T-helper 1 cell treated with Interleukin-12 subunit alpha and Interleukin-12 subunit beta and Interleukin-4 antibody, amounts not matched to agents 30 ng/mL and 1 ng/mL, for 36 hours (primary cell): ENCODE measurements around the gene USP32. TPM values are rescaled to one million over a fixed set of nuclear protein-coding genes. Genes with fewer than 3 reads are reported as not detected.
"Not testable (repeated sequence)": the region's sequence is repeated elsewhere in the genome, so short reads cannot be mapped to it uniquely, and the experiment has no call there.

Experiments used
- intact Hi-C: fragments of 100-400 bp; cut with micrococcal nuclease; formaldehyde crosslinking; loops from one replicate; pipeline ENCODE4 v1.15.1; 2024
- total RNA-seq: library from RNA; stranded (reverse); gene quantifications from 2 replicates; pipeline ENCODE4 v1.2.3, GENCODE V29; 2022

USP32 gene
- total RNA-seq, 1 donor from 2014 or later: 42.5 TPM

DNA sequence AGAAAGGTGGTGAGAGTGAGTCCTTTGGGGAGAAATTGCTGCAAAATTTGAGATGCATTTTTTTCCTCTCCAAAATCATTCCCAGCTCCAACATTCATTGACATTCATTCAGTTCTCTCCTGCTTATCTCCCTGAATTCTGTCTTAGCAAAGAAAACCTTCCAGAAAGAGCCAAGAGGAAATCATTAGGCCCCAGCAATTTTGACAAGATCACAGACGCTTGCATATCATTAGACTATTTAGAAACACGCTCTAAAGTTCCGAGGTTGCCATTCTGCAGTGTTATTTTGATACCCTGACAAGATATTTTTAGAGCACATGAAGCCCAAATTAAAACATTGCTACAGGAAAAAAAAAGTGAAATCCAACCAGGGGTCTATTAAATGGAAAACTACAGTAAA is 20.8 kb upstream of the USP32 start:
- intact Hi-C loops: no loop called here

DNA sequence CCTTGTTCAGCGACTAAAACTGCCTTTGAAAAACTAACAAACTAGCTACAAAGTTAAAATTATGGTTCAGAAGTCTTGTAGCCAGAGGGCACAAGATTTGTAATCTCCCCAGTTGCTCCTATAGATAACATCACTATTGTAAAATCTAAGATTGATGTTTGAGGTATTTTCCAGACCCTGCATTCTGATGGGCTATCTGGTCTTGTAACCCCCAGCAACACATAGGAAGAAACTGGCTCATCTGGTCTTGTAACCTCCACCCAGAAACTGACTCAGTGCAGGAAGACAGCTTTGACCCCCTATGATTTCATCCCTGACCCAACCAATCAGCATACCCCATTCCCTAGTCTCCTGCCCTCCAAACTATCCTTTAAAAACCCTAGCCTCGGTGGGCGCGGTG is 18.1 kb upstream of the USP32 start:
- intact Hi-C loops: no loop called here

GRCh38 chr17:60406887-60407286 is 15.0 kb upstream of the USP32 start:
- intact Hi-C loops: no loop called here

DNA sequence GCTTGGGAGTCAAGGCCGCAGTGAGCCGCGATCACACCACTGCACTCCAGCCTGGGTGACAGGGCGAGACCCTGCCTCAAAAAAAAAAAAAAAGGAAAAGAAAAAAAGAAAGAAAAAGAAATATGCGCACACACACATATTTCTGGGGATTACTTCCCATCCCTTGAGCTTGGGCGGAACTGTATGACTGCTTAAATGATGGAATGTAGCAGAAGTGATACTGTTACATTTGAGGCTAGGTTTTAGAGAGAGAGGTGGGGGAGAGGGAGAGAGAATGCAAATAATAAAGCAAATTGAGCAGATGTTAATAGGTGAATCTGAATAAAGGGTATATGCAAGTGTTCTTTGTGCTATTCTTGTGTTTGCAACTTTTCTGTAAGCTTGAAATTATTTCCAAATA is 12.0 kb upstream of the USP32 start:
- intact Hi-C loops: no loop called here

DNA sequence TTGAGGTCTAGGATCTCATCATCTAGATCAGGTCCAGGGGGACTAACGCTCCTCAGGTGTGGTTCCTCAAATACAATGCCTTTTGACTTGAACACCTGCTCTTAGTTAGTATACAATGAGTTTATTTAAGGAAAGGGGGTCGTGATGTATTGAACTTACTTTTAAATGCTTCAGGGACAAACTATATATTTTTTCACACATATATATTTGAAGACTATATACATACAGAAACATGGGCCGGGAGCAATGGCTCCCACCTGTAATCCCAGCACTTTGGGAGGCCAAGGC is 11.5 kb upstream of the USP32 start:
- intact Hi-C loops: no loop called here

- intact Hi-C loops: no loop called here
Observed at GRCh38 chr17:60401819-60402218, 9.9 kb upstream of the USP32 start.

GRCh38 chr17:60398227-60398959 is 6.5 kb upstream of the USP32 start:
- intact Hi-C loops: loop anchor here (10.0 kb wide), 1 partner anchor 1294 kb away; the partner anchor contains the start of gene TRIM37

DNA sequence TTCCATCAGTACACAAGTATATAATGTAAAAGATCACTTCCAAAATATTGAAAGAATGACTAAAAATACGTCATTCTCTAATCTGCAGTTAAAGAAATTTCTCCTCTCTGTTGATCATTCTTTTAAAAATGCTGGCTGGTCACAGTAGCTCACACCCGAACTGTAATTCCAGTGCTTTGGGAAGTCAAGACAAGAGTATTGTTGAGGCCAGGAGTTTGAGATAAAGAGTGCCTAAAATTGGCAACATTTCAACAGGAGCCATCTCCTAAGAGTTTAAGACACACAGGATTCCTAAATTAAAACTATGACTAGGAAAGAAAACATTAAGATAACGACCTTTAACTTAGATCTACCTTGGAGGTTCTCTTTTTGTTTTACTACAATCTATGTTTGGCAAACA is 4.5 kb upstream of the USP32 start:
- intact Hi-C loops: loop anchor here (10.0 kb wide), 1 partner anchor 1292 kb away; the partner anchor contains the start of gene TRIM37

- intact Hi-C loops: loop anchor here (10.0 kb wide), 1 partner anchor 1291 kb away; the partner anchor contains the start of gene TRIM37
Observed at GRCh38 chr17:60395508-60396065, 3.7 kb upstream of the USP32 start.

DNA sequence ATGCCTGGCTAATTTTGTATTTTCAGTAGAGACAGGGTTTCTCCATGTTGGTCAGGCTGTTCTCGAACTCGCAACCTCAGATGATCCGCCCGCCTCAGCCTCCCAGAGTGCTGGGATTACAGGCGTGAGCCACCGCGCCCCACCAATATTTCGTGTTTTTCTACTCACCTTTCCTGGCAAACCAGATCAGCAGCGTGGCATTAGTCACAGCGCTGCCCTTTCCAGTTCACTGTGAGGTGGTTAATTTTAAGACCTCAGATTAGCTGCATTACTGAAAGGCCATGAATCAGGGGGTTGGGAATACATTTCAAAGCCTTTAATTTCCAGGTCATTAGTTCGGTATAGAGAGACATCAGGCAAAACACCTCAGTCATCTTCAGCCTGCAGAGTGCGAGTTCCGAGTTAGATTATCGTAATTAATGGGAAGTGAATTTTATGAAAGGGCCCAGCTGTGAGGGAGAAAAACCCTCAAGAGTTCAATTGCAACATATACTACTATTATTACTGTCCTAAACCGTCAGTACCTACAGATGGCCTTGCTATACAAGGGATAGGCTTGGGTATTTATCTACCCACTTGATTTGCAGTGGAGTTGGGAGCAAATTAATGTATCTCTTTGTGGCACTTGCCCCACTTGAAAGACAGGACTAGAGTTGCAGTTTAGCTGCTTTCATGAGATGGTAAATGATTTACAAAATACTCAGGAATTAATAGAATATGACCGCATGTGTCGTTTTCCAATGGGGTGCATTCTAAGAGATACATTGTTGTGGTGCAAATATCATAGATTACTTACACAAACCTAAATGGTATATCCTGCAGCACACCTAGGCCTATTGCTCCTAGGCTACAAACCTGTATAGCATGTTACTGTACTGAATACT is 2.1 kb upstream of the USP32 start:
- intact Hi-C loops: loop anchor here (2.0 to 10.0 kb wide), 8 partner anchors 87 to 1877 kb away; partner anchors contain the start of genes PRR11, PTRH2, RNFT1 and RPS6KB1

DNA sequence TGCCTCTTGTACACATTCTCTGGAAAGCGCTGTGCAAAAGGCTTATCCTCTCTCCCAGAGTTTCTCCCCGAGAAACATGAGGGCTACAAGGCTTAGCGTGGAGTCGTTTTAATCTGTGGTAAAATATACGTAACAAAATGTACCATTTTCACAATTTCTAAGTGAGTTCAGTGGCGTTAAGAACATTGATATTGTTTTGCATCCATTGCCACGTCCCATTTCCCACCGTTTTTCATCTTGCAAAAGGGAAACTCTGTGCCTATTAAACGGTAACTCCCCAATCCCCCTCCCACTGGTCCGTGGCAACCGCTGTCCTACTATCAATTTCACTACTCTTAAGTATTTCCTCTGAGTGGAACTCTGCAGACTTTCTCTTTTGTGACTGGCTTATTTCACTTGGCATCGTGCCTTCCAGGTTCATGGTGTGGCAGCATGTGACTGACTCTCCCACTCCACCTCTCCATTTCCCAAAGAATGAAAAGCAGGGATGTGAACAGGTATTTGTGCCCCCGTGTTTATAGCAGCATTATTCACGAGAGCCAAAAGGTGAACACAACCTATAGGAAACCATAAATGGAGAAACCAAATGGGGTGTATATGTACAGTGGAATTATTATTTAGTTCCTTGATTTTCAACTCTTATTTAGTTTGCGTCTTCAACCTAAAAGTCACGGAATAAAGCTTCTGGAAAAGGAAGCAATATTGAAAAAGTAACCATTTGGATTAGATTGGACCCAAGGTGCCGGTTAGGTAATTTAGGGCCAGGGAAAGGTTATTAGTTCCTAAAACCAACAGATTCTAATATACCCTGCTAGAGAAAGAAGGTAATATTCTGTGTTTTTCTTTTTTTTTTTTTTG is 1.1 kb upstream of the USP32 start:
- intact Hi-C loops: loop anchor here (1.0 to 10.0 kb wide), 15 partner anchors 28 to 1876 kb away; partner anchors contain the start of genes APPBP2, BCAS3, CLTC and HEATR6

- intact Hi-C loops: loop anchor here (1.0 to 10.0 kb wide), 16 partner anchors 30 to 1874 kb away; partner anchors contain the start of genes APPBP2, BCAS3, CLTC and HEATR6
Observed at GRCh38 chr17:60391471-60392041, 377 bp downstream of the USP32 start.

- intact Hi-C loops: loop anchor here (1.0 to 10.0 kb wide), 7 partner anchors 36 to 1874 kb away; partner anchors contain the start of genes PTRH2, RNFT1, TRIM37 and VMP1
Observed at GRCh38 chr17:60390925-60391470, 935 bp downstream of the USP32 start.

DNA sequence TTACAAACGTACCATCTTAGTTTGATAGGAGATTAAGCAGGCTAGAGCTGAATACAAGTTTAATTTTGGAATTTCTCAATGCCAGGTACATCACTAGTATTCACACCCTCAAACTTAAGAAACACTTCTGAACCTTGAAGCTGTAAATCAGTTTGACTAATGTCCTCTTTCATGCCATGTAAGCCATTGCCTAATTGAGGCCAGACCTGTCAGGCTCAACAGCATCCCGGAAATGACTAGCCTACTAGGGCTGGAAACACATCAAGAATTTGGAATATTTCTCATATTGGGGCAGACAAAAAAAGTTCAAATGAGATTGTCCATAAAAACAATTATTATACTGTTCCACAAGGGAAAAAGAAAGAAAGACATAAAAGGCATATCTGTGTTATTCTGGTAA is 1.7 kb downstream of the USP32 start:
- intact Hi-C loops: loop anchor here (5.0 to 10.0 kb wide), 6 partner anchors 83 to 1873 kb away; partner anchors contain the start of genes PTRH2, RNFT1, TRIM37 and VMP1

DNA sequence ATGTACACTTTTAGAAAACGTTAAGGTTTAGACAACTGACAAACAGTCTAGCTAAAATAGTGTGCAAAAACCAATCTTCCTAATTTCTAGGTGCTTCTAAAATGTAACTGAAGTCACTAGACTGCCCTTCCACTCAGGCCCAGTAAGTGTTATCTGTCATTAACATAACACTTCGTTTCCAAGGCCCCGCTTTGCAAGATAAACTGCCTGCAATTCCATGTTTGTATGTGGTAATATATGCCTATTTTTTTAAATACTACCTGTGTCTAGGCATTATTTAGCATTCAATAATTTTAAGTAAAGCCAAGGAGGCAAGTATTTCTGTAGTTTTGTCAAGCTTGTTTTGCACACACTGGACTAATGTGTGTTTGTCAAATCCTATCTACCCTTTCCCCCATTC is 3.2 kb downstream of the USP32 start:
- intact Hi-C loops: no loop called here

DNA sequence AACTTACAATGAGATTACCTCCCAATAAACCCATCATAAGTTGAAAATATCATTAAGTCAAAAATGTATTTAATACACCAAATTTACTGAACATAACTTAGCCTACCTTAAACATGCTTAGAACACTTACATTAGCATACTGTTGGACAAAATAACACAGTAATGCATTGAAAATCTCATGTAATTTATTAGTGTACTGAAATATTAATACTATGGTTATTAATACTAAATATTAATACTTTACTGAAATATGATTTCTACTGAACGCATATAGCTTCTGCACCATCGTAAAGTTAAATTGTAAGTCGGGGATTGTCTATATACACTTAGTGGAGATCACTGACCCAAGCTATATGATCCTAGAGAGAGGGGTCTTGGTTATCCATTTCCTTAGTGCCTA is 4.3 kb downstream of the USP32 start:
- intact Hi-C loops: no loop called here

GRCh38 chr17:60386147-60387058 is 5.5 kb downstream of the USP32 start:
- intact Hi-C loops: no loop called here

DNA sequence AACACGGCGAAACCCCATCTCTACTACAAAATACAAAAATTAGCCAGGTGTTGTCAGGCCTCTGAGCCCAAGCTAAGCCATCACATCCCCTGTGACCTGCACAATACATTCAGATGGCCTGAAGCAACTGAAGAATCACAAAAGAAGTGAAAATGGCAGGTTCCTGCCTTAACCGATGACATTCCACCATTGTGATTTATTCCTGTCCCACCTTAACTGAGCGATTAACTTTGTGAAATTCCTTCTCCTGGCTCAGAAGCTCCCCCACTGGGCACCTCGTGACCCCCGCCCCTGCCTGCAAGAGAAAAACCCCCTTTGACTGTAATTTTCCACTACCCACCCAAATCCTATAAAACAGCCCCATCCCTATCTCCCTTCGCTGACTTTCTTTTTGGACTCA is 7.0 kb downstream of the USP32 start:
- intact Hi-C loops: not testable (repeated sequence)

GRCh38 chr17:60383379-60383778 is 8.6 kb downstream of the USP32 start:
- intact Hi-C loops: no loop called here
